Liver (tissue), 9 donors: ENCODE results near the gene PRR5L. TPM values are rescaled to one million over a fixed set of nuclear protein-coding genes. Genes with fewer than 3 reads are reported as not detected.

Experiments used
- DNase-seq: peaks from one replicate; pipeline ENCODE4 v3.0.0-alpha.2; 2017; ENCODE audit warnings: low spot score
- H3K27ac ChIP-seq, 2 donors: one replicate each; pipeline ENCODE4 v1.7.0; 2013; ENCODE audit warnings: inconsistent platforms in 2 of 2, low read length in 2 of 2, control low read depth in 1 of 2, low read depth in 1 of 2, mild to moderate bottlenecking in 1 of 2
- H3K27me3 ChIP-seq, 4 donors: one replicate each; pipeline versions ENCODE4 v1.6.1 to v1.7.0; 2013; ENCODE audit warnings: low read length in 3 of 4, inconsistent platforms in 1 of 4, mild to moderate bottlenecking in 1 of 4, moderate library complexity in 1 of 4; ENCODE audit not compliant: control insufficient read depth in 4 of 4, insufficient read depth in 4 of 4
- H3K36me3 ChIP-seq, 4 donors: one replicate each; pipeline versions ENCODE4 v1.6.1 to v1.7.0; 2013; ENCODE audit warnings: low read length in 3 of 4, mild to moderate bottlenecking in 3 of 4, low read depth in 1 of 4, moderate library complexity in 1 of 4; ENCODE audit not compliant: control insufficient read depth in 4 of 4, insufficient read depth in 3 of 4
- H3K4me1 ChIP-seq, 4 donors: one replicate each; pipeline versions ENCODE4 v1.6.1 to v1.7.0; 2013; ENCODE audit warnings: low read length in 3 of 4, mild to moderate bottlenecking in 3 of 4, moderate library complexity in 1 of 4; ENCODE audit not compliant: control insufficient read depth in 4 of 4, insufficient read depth in 4 of 4
- H3K4me3 ChIP-seq, 3 donors: one replicate each; pipeline versions ENCODE4 v1.6.1 to v1.7.0; 2013; ENCODE audit warnings: low read length in 3 of 3, control low read depth in 1 of 3, low read depth in 1 of 3, mild to moderate bottlenecking in 1 of 3
- H3K9ac ChIP-seq, 2 donors: one replicate each; pipeline ENCODE4 v1.7.0; 2013; ENCODE audit warnings: low read length in 2 of 2, mild to moderate bottlenecking in 2 of 2, moderate library complexity in 2 of 2, control low read depth in 1 of 2, low read depth in 1 of 2
- H3K9me3 ChIP-seq, 4 donors: one replicate each; pipeline versions ENCODE4 v1.6.1 to v1.7.0; 2013; ENCODE audit warnings: low read length in 3 of 4; ENCODE audit not compliant: control insufficient read depth in 4 of 4
- EGR1 ChIP-seq, 2 donors: IDR thresholded peaks; 2 replicates each; pipeline ENCODE4 v1.6.1; 2016 to 2018; ENCODE audit warnings: antibody characterized with exemption in 2 of 2, low read depth in 2 of 2
- FOXA1 ChIP-seq: IDR thresholded peaks from 2 replicates; pipeline ENCODE4 v1.6.1; 2016; ENCODE audit warnings: antibody characterized with exemption
- FOXA2 ChIP-seq: IDR thresholded peaks from 2 replicates; pipeline ENCODE4 v1.6.1; 2016; ENCODE audit warnings: antibody characterized with exemption
- GABPA ChIP-seq, 2 donors: IDR thresholded peaks in 1 of 2; conservative IDR thresholded peaks in 1 of 2; 2 replicates each; pipeline ENCODE4 v1.6.1; 2016; ENCODE audit warnings: antibody characterized with exemption in 2 of 2, mild to moderate bottlenecking in 1 of 2, moderate library complexity in 1 of 2
- HNF4A ChIP-seq, 2 donors: conservative IDR thresholded peaks; 2 replicates each; pipeline ENCODE4 v1.6.1; 2016; ENCODE audit warnings: antibody characterized with exemption in 2 of 2, mild to moderate bottlenecking in 2 of 2
- HNF4G ChIP-seq: IDR thresholded peaks from 2 replicates; pipeline ENCODE4 v1.6.1; 2016; ENCODE audit warnings: antibody characterized with exemption
- JUND ChIP-seq, 2 donors: IDR thresholded peaks; 2 replicates each; pipeline ENCODE4 v1.6.1; 2016; ENCODE audit warnings: antibody characterized with exemption in 2 of 2
- NR2F2 ChIP-seq: IDR thresholded peaks from 2 replicates; pipeline ENCODE4 v1.6.1; 2016; ENCODE audit warnings: antibody characterized with exemption
- RAD21 ChIP-seq, 2 donors: IDR thresholded peaks; 2 replicates each; pipeline ENCODE4 v1.6.1; 2016; ENCODE audit warnings: antibody characterized with exemption in 2 of 2, mild to moderate bottlenecking in 2 of 2
- RXRA ChIP-seq, 2 donors: IDR thresholded peaks; 2 replicates each; pipeline ENCODE4 v1.6.1; 2017 to 2018; ENCODE audit warnings: antibody characterized with exemption in 2 of 2, mild to moderate bottlenecking in 1 of 2
- SP1 ChIP-seq: IDR thresholded peaks from 2 replicates; pipeline ENCODE4 v1.6.1; 2018; ENCODE audit warnings: antibody characterized with exemption, mild to moderate bottlenecking
- TAF1 ChIP-seq: conservative IDR thresholded peaks from 2 replicates; pipeline ENCODE4 v1.6.1; 2016; ENCODE audit warnings: antibody characterized with exemption, mild to moderate bottlenecking
- YY1 ChIP-seq: IDR thresholded peaks from 2 replicates; pipeline ENCODE4 v1.6.1; 2016; ENCODE audit warnings: antibody characterized with exemption, mild to moderate bottlenecking
- WGBS: extraction: QIAGEN DNeasy Blood & Tissue Kit; methylation state at CpG from one replicate; pipeline ENCODE4 v1.1.7; 2013; 5-methylcytosine and 5-hydroxymethylcytosine counted together
- polyA plus RNA-seq, 2 donors: library from polyadenylated mRNA; stranded (reverse) in 1 of 2; unstranded in 1 of 2; fragments of 200-250 nt in 1 of 2; fragments of >200 nt in 1 of 2; fragmentation: Nextera tagmentation in 1 of 2; extraction: Ambion mirVana in 1 of 2; gene quantifications; one replicate each; pipeline versions ENCODE4 v1.2.1 to v1.2.3, GENCODE V29; 2013 to 2015
- total RNA-seq, 2 donors: library from RNA; depleted of rRNA; stranded (reverse); fragments of >200 nt; gene quantifications; one replicate each; pipeline ENCODE4 v1.2.3, GENCODE V29; 2014
- TF ChIP-seq, protein P1 (sequence below): IDR thresholded peaks from 2 replicates; pipeline ENCODE4 v1.6.1; 2016; ENCODE audit warnings: antibody characterized with exemption
- TF ChIP-seq, protein P2 (sequence below): IDR thresholded peaks from 2 replicates; pipeline ENCODE4 v1.6.1; 2016; ENCODE audit warnings: antibody characterized with exemption
- TF ChIP-seq, protein P3 (sequence below): fragments of 150-350 bp; IDR thresholded peaks from 2 replicates; pipeline ENCODE4 v1.5.1; 2017; ENCODE audit warnings: improper control_type of control experiment, low read depth, low read length; ENCODE audit not compliant: missing input control
- TF ChIP-seq, protein P4 (sequence below): IDR thresholded peaks from 2 replicates; pipeline ENCODE4 v1.6.1; 2016; ENCODE audit warnings: antibody characterized with exemption
- TF ChIP-seq, protein P5 (sequence below): IDR thresholded peaks from 2 replicates; pipeline ENCODE4 v1.6.1; 2016; ENCODE audit warnings: antibody characterized with exemption, mild to moderate bottlenecking
- donor health status: healthy.
- donor health status: healthy.
- donor health status: healthy.
- donor health status: healthy.
- donor health status: healthy.

PRR5L gene
- total and polyA plus RNA-seq, 4 donors: 1.2 to 8.5 (median 4.5) TPM

DNA sequence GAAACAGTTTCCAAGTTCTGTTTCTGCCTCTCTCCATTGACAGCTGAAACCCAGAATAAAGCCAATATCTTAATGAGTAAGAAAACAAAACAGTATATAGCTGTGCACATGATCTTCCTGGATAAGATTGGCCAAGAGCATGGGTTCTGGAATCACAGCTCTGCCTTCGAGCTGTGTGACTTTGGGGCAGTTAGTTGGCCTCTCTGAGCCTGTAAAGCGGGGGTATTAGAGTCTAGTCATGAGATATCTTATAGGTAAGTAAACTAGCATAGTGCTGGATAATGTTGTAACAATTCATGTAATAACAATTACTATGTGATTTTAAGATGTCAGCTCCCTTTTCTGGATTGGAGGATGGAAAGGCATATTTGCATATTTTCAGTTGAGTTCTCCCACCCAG, 140.5 kb downstream of the PRR5L start (continued):
- TF ChIP-seq, protein P1, sequence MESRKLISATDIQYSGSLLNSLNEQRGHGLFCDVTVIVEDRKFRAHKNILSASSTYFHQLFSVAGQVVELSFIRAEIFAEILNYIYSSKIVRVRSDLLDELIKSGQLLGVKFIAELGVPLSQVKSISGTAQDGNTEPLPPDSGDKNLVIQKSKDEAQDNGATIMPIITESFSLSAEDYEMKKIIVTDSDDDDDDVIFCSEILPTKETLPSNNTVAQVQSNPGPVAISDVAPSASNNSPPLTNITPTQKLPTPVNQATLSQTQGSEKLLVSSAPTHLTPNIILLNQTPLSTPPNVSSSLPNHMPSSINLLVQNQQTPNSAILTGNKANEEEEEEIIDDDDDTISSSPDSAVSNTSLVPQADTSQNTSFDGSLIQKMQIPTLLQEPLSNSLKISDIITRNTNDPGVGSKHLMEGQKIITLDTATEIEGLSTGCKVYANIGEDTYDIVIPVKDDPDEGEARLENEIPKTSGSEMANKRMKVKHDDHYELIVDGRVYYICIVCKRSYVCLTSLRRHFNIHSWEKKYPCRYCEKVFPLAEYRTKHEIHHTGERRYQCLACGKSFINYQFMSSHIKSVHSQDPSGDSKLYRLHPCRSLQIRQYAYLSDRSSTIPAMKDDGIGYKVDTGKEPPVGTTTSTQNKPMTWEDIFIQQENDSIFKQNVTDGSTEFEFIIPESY: no peak
- TF ChIP-seq, protein P2, sequence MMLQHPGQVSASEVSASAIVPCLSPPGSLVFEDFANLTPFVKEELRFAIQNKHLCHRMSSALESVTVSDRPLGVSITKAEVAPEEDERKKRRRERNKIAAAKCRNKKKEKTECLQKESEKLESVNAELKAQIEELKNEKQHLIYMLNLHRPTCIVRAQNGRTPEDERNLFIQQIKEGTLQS: no peak
- TF ChIP-seq, protein P3, sequence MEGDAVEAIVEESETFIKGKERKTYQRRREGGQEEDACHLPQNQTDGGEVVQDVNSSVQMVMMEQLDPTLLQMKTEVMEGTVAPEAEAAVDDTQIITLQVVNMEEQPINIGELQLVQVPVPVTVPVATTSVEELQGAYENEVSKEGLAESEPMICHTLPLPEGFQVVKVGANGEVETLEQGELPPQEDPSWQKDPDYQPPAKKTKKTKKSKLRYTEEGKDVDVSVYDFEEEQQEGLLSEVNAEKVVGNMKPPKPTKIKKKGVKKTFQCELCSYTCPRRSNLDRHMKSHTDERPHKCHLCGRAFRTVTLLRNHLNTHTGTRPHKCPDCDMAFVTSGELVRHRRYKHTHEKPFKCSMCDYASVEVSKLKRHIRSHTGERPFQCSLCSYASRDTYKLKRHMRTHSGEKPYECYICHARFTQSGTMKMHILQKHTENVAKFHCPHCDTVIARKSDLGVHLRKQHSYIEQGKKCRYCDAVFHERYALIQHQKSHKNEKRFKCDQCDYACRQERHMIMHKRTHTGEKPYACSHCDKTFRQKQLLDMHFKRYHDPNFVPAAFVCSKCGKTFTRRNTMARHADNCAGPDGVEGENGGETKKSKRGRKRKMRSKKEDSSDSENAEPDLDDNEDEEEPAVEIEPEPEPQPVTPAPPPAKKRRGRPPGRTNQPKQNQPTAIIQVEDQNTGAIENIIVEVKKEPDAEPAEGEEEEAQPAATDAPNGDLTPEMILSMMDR: no peak

DNA sequence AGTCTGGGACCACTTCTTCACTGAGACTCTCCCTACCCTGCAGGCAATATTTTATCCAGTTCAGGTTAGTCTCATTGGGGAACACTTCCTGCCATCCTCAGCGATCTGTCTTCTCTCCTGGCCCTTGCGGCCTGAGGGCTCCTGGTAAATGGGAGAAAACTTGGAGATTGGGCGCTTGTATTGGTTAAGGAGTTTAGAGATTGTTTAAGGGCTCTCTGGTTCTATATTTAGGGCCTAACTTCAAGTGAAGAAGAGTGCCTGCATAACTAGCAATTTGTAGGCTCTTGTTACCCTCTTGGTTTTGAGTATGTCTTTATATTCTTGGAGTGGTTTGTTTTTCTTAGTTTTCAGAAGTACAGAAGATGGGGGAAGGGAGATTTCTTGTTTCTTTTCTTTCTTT, 141.3 kb downstream of the PRR5L start:
- H3K9me3 ChIP-seq: no peaks in the 10 kb centered on the region
- TF ChIP-seq EGR1 (IDR thresholded peaks at IDR 0.05; ENCODE audit: low read depth in 2 of 2) (no peak), HNF4G (no peak)

DNA sequence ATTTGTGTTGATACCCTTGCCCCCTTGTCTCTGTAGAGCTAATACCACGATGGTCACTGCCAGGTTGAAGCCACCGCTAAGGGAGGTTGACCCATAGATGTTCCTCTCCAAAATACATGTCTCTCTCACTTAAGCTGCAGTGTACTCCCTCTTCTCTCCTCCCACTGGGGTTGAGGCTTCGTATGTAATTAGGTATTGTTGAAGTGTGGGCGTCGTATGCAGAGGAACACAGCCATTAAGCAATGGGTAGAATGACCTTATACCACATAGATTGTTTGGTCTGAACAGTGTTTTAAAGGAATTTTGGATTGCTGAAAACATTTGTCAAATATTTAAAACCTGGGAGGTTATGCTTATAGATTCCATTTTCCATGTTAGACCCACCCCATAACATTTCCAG, 142.0 kb downstream of the PRR5L start:
- H3K4me3 ChIP-seq: no peak overlapping the region
- H3K27me3 ChIP-seq: no peaks in the 10 kb centered on the region
- DNase-seq: no peak
- H3K27ac ChIP-seq: no peak overlapping the region
- no peak overlapping the region for H3K9ac ChIP-seq
- no peaks in the 10 kb centered on the region for H3K9me3 ChIP-seq
- no peaks in the 10 kb centered on the region for H3K4me1 ChIP-seq
- WGBS: 96% methylated on average over 5 of the region's 5 CpGs
- no peaks in the 10 kb centered on the region for H3K36me3 ChIP-seq
- TF ChIP-seq SP1 (no peak), EGR1 (IDR thresholded peaks at IDR 0.05; ENCODE audit: low read depth in 2 of 2) (no peak), GABPA (IDR thresholded peaks at IDR 0.05 in 1 of 2, conservative IDR thresholded peaks at IDR 0.05 in 1 of 2) (no peak), YY1 (no peak), NR2F2 (no peak), FOXA1 (no peak), HNF4A (conservative IDR thresholded peaks at IDR 0.05) (no peak), JUND (IDR thresholded peaks at IDR 0.05) (no peak), FOXA2 (no peak), TAF1 (no peak), HNF4G (no peak), RXRA (IDR thresholded peaks at IDR 0.05) (no peak), RAD21 (IDR thresholded peaks at IDR 0.05) (no peak)
- TF ChIP-seq, protein P2: no peak
- TF ChIP-seq, protein P4, sequence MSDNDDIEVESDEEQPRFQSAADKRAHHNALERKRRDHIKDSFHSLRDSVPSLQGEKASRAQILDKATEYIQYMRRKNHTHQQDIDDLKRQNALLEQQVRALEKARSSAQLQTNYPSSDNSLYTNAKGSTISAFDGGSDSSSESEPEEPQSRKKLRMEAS: no peak
- TF ChIP-seq, protein P3: no peak
- TF ChIP-seq, protein P1: no peak
- TF ChIP-seq, protein P5, sequence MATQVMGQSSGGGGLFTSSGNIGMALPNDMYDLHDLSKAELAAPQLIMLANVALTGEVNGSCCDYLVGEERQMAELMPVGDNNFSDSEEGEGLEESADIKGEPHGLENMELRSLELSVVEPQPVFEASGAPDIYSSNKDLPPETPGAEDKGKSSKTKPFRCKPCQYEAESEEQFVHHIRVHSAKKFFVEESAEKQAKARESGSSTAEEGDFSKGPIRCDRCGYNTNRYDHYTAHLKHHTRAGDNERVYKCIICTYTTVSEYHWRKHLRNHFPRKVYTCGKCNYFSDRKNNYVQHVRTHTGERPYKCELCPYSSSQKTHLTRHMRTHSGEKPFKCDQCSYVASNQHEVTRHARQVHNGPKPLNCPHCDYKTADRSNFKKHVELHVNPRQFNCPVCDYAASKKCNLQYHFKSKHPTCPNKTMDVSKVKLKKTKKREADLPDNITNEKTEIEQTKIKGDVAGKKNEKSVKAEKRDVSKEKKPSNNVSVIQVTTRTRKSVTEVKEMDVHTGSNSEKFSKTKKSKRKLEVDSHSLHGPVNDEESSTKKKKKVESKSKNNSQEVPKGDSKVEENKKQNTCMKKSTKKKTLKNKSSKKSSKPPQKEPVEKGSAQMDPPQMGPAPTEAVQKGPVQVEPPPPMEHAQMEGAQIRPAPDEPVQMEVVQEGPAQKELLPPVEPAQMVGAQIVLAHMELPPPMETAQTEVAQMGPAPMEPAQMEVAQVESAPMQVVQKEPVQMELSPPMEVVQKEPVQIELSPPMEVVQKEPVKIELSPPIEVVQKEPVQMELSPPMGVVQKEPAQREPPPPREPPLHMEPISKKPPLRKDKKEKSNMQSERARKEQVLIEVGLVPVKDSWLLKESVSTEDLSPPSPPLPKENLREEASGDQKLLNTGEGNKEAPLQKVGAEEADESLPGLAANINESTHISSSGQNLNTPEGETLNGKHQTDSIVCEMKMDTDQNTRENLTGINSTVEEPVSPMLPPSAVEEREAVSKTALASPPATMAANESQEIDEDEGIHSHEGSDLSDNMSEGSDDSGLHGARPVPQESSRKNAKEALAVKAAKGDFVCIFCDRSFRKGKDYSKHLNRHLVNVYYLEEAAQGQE: no peak

More for the DNA sequence above, 141.3 kb downstream of the PRR5L start:
- Histone ChIP-seq H3K27ac (no peak overlapping the region), H3K4me1 (no peaks in the 10 kb centered on the region), H3K4me3 (no peak overlapping the region), H3K27me3 (no peaks in the 10 kb centered on the region), H3K36me3 (no peaks in the 10 kb centered on the region), H3K9ac (no peak overlapping the region)
- WGBS: 95% methylated on average over 3 of the region's 3 CpGs
- no peak for DNase-seq
